Measurements from ENCODE around the gene RWDD3.

Gene RWDD3

GRCh38 chr1:95233737-95234500 is at the start of gene RWDD3:
TSS of gene RWDD3 (plus strand) at chr1:95234210. CDS start at chr1:95234231, 21 bp downstream.
- peak; percentile 96 for DNase-seq (ENCODE audit: low spot score)

- DNase-seq (ENCODE audit: low spot score) = no peak
Measured at GRCh38 chr1:95186149-95186548, 47.9 kb upstream of the RWDD3 start.

- no peak for DNase-seq (ENCODE audit: low spot score)
Measured at GRCh38 chr1:95193591-95193990, 40.4 kb upstream of the RWDD3 start.

GRCh38 chr1:95195046-95195445 is 39.0 kb upstream of the RWDD3 start:
- DNase-seq (ENCODE audit: low spot score) = no peak

- DNase-seq (ENCODE audit: low spot score) = no peak
Measured at GRCh38 chr1:95196017-95196416, 38.0 kb upstream of the RWDD3 start.

- no peak for DNase-seq (ENCODE audit: low spot score)
Measured at GRCh38 chr1:95197616-95198252, 36.3 kb upstream of the RWDD3 start.

- no peak for DNase-seq (ENCODE audit: low spot score)
Measured at GRCh38 chr1:95201905-95202304, 32.1 kb upstream of the RWDD3 start.

GRCh38 chr1:95203908-95204437 is 30.0 kb upstream of the RWDD3 start:
- no peak for DNase-seq (ENCODE audit: low spot score)

- no peak for DNase-seq (ENCODE audit: low spot score)
Measured at GRCh38 chr1:95206514-95206913, 27.5 kb upstream of the RWDD3 start.

GRCh38 chr1:95207223-95207935 is 26.6 kb upstream of the RWDD3 start:
- DNase-seq (ENCODE audit: low spot score) = no peak

- no peak for DNase-seq (ENCODE audit: low spot score)
Measured at GRCh38 chr1:95208876-95209275, 25.1 kb upstream of the RWDD3 start.

GRCh38 chr1:95209291-95209690 is 24.7 kb upstream of the RWDD3 start:
- no peak for DNase-seq (ENCODE audit: low spot score)

- no peak for DNase-seq (ENCODE audit: low spot score)
Measured at GRCh38 chr1:95216292-95216990, 17.6 kb upstream of the RWDD3 start.

- DNase-seq (ENCODE audit: low spot score) = no peak
Measured at GRCh38 chr1:95217371-95217770, 16.6 kb upstream of the RWDD3 start.

- DNase-seq (ENCODE audit: low spot score) = no peak
Measured at GRCh38 chr1:95219407-95219806, 14.6 kb upstream of the RWDD3 start.

GRCh38 chr1:95221306-95221705 is 12.7 kb upstream of the RWDD3 start:
- no peak for DNase-seq (ENCODE audit: low spot score)

- no peak for DNase-seq (ENCODE audit: low spot score)
Measured at GRCh38 chr1:95222629-95223028, 11.4 kb upstream of the RWDD3 start.

- no peak for DNase-seq (ENCODE audit: low spot score)
Measured at GRCh38 chr1:95223110-95223509, 10.9 kb upstream of the RWDD3 start.

GRCh38 chr1:95226781-95227660 is 7.0 kb upstream of the RWDD3 start:
- no peak for DNase-seq (ENCODE audit: low spot score)

- no peak for DNase-seq (ENCODE audit: low spot score)
Measured at GRCh38 chr1:95229037-95229436, 5.0 kb upstream of the RWDD3 start.

- DNase-seq (ENCODE audit: low spot score) = no peak
Measured at GRCh38 chr1:95229706-95230105, 4.3 kb upstream of the RWDD3 start.
